Renal pelvis (tissue), 12 donors: ENCODE data around the gene IFNA13. TPM values are rescaled to one million over a fixed set of nuclear protein-coding genes. Genes with fewer than 3 reads are reported as not detected.
"Not testable (repeated sequence)": the region's sequence is repeated elsewhere in the genome, so short reads cannot be mapped to it uniquely, and the experiment has no call there.

ENCODE experiments used
- DNase-seq: peaks from one replicate; pipeline ENCODE4 v3.0.0-alpha.2; 2013
- long read RNA-seq, 16 experiments: transcript quantifications; one replicate each; lab custom pipeline, GENCODE V29; 2026
- polyA plus RNA-seq, 3 donors: library from polyadenylated mRNA; unstranded; fragments of 120-200 nt; gene quantifications; one replicate each; pipeline ENCODE4 v1.2.1, GENCODE V29; 2013; ENCODE audit not compliant: insufficient read length in 3 of 3

IFNA13 gene
- not detected for polyA plus RNA-seq
- long read RNA-seq, donor 1: 0 reads
- long read RNA-seq, donor 2: 0 reads
- long read RNA-seq, donor 3: 0 reads
- long read RNA-seq, donor 4: 0 reads
- long read RNA-seq, donor 5: 0 reads
- long read RNA-seq, donor 6: 0 reads
- long read RNA-seq, donor 7: 0 reads
- long read RNA-seq, donor 8: 0 reads
- long read RNA-seq, donor 9: 0 reads
- long read RNA-seq, donor 10: 0 reads
- long read RNA-seq, donor 11: 0 reads
- long read RNA-seq, donor 12: 0 reads
- long read RNA-seq, donor 13: 0 reads
- long read RNA-seq, donor 14: 0 reads
- long read RNA-seq, donor 15: 0 reads
- long read RNA-seq, donor 16: 0 reads

DNA sequence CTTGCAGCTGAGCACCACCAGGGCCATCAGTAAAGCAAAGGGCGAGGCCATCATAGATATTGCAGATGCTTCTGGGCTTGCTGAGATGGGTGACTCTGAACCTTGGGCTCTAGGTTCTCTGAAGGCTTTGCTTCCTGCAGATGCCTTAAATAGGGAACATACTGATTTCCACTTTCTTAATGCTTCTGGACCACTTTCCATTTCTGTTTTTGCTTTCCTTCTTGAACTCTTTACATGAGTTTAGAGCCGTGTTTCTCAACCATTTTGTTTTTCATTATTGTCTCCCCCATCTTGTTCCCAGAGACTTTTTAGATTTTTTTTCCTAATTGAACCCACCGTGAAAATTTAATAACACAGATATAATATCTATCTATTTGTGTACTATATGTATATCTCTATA lies at the start of gene IFNA13:
TSS of gene IFNA13 (minus strand) at position 101 of the 400 bp plus-strand sequence. CDS start at position 54, 47 bp downstream.
- no peak for DNase-seq

GRCh38 chr9:21415493-21416267 lies 47.8 kb upstream of the IFNA13 start:
- DNase-seq: no peak

DNA sequence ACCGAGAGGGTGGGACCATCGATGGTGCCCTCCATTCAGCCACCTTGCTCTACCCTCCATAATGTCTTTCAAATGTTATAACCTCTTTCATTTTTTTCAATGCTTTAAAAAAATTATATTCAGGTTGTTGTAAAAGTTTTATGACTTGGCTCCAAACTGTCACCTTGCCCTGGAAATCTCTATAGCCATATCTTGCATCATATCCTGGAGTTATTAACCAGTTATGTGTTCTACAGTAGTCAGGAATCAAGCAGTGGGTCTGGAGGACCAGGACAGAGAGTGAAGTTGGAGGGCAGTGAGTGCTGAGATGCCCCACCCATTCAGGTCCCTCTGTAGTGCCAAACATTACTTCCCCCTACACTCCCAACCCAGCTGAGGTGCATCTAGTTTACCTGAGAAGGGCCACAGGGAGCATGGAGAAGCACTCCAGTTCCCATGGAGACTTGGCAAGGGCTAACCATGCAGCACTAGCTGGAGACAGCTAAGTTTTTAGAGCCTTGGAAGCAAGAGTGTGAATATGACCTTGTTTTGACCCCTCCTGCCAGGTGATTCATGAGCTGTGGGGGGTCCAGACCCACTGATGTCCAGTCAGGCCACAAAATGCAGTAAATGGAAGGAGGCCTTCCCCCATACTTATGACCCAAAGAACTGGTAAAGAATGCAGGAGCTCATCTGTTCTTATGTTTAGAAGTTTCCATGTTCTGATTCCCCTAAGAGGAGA lies 46.5 kb upstream of the IFNA13 start:
- DNase-seq: no peak

DNA sequence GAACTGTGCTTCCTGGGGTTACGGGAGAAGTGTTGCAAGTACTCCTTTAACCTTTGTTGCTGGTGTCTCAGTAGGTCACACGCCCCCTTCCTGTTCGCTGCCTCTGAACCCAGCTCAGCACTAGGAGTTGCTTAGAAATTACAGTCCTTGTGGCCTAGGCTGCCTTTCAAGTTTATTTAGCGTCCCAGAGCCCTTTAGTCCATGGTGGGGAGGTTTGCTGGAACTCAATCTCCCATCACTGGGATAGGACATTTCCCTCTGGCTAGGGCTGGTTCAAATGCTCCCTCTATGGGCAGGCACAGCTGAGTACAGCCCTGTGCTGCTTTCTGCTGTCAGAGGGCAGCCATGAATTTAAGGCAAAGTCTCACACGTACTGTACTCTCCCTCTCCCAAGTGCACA lies 45.8 kb upstream of the IFNA13 start:
- DNase-seq: no peak

GRCh38 chr9:21413151-21413550 lies 45.3 kb upstream of the IFNA13 start:
- no peak for DNase-seq

GRCh38 chr9:21412107-21412506 lies 44.2 kb upstream of the IFNA13 start:
- DNase-seq: no peak

- no peak for DNase-seq
Measured at GRCh38 chr9:21408817-21409216, 41.0 kb upstream of the IFNA13 start, which contains the start of gene IFNA8. Gene IFNA8, plus strand, starts transcription at chr9:21409117. Its CDS starts 60 bp downstream, at chr9:21409177.

GRCh38 chr9:21404146-21404545 lies 36.3 kb upstream of the IFNA13 start:
- DNase-seq: no peak

GRCh38 chr9:21402386-21403251 lies 34.8 kb upstream of the IFNA13 start:
- DNase-seq: no peak

- DNase-seq: no peak
Measured at GRCh38 chr9:21399956-21400355, 32.1 kb upstream of the IFNA13 start.

- no peak for DNase-seq
Measured at GRCh38 chr9:21398955-21399489, 31.2 kb upstream of the IFNA13 start.

GRCh38 chr9:21395778-21396717 lies 28.2 kb upstream of the IFNA13 start:
- peak; percentile 45 for DNase-seq

DNA sequence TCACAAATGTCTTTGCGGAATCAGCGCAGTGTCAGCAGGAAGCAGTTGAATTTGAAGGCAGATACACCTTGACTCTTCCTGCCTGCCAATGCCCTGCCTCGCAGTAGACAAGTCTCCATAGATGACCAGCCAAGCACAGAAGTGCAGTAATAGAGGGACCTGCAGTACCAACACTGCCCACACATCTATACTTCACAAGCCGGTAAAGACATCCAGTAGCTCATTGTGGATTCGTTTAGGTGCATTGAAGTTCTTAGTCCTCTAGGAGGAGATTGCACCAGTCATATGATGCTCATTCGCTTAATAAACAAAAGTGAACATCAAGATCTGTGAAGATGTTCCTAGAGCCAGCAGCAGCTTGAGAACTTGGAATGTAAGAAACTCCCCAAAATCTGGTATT lies 24.4 kb upstream of the IFNA13 start:
- no peak for DNase-seq

- no peak for DNase-seq
Measured at GRCh38 chr9:21385131-21385670, 17.3 kb upstream of the IFNA13 start, which contains the start of gene IFNA2. Gene IFNA2, minus strand, starts transcription at chr9:21385398. Its CDS starts 69 bp downstream, at chr9:21385329.

GRCh38 chr9:21383627-21384026 lies 15.8 kb upstream of the IFNA13 start:
- DNase-seq: no peak

DNA sequence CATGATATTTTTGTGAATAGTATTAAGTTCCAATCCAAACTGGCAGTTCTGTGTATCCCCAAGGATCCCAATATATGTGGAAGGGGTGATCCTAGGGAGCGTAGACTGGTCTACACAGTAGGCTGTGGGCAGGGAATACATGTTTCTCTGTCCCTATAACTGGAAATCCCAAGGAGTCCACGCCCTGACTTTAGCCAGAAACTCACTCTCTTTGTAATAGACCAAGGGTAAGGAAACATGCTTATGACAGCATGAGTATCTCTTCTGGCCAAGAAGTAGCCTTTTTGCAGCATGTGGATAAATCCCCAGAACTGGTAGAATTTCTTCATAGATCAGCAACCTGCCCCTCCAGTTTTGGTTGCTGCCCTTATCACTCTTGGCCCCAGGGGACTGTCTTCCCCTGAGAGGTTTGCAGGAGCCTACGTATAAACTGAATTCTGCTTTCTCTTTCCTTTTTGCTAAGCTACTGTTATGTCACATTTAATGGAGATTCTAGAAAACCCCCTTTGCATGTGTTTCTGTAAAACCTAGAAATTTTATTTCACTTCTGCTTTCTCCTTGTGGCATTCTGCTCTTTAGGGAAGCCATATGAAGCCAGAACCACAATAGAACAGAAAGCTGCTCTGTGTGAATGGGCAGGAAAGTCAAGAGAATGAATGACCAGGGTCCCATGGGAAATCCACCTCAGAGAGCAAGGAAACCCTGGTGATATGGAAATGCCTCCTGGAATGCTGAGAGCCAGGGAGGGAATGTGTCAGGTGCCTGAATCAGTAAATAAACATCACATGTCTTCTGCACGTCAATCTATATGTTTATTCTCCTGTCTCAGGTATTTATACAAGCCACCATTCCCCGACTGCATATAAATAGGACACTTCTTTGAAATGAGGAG lies 13.8 kb upstream of the IFNA13 start:
- no peak for DNase-seq

- not testable (repeated sequence) for DNase-seq
Measured at GRCh38 chr9:21371467-21371866, 3.6 kb upstream of the IFNA13 start.

GRCh38 chr9:21367169-21367568 lies 688 bp downstream of the IFNA13 start:
- not testable (repeated sequence) for DNase-seq
